Left ventricle myocardium inferior (tissue), 1 donor: ENCODE data around the gene MCC. TPM values are rescaled to one million over a fixed set of nuclear protein-coding genes. Genes with fewer than 3 reads are reported as not detected.

Experiments
- DNase-seq: peaks from one replicate; pipeline ENCODE4 v3.0.0-alpha.2; 2020
- H3K27ac ChIP-seq: fragments of 200-600 bp; replicated peaks from 2 replicates; pipeline ENCODE4 v1.8.0; 2021
- H3K27me3 ChIP-seq: fragments of 200-600 bp; 2 replicates; pipeline ENCODE4 v1.8.0; 2021; ENCODE audit warnings: low read depth
- H3K36me3 ChIP-seq: fragments of 200-600 bp; 2 replicates; pipeline ENCODE4 v1.8.0; 2021
- H3K4me1 ChIP-seq: fragments of 200-600 bp; 2 replicates; pipeline ENCODE4 v1.8.0; 2021
- H3K4me3 ChIP-seq: fragments of 200-600 bp; 2 replicates; pipeline ENCODE4 v1.8.0; 2021; ENCODE audit warnings: mild to moderate bottlenecking, moderate library complexity
- H3K9me3 ChIP-seq: fragments of 200-600 bp; replicated peaks from 2 replicates; pipeline ENCODE4 v1.8.0; 2021
- intact Hi-C: fragments of 100-400 bp; cut with micrococcal nuclease; formaldehyde crosslinking; loops from one replicate; pipeline ENCODE4 v1.11.0; 2022
- total RNA-seq: library from RNA; stranded (reverse); fragmentation: NEBNext Ultra II Directional; extraction: Animal tissue kit (Norgen Biotek cat#: 25700); gene quantifications from one replicate; pipeline ENCODE4 v1.2.1, GENCODE V29; 2021
- TF ChIP-seq, protein P1 (sequence below): fragments of 200-600 bp; IDR thresholded peaks from 2 replicates; pipeline ENCODE4 v1.8.0; 2021; ENCODE audit warnings: antibody characterized with exemption, mild to moderate bottlenecking, borderline replicate concordance
- donor health status: DM: no; HTN: yes; CAD: no; lungs with severe emphysema.

The MCC gene
- total RNA-seq, 1 donor from 2014 or later, result 31.6 TPM

DNA sequence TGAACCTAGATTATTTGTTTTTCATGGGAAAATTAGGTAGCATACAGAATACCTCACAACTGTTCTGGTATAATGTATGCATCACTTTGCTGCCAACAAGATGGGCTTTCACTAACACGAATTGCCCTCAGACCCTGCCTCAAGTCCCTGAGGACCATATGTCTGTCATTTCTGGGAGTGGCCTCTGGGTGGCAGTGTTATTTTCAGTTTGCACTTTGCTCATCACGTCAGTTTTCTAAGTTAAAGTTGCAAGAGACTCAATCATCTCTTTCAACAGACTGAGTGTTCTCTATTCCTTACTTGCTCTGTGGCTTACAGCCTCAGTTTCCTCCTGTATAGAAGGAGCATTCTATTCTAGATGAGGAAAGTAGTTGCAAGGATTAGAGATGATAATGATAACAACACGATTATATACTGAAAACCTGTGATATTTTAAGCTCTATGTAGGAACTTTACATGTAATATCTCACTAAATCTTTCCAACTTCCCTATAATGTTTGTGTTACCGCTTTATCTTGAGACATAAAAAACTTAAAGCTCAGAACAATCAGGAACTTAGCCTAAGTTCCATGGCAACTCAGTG is 109.2 kb downstream of the MCC start:
- Histone ChIP-seq H3K27ac (no peak overlapping the region), H3K9me3 (no peaks in the 10 kb centered on the region), H3K27me3 (no peaks in the 10 kb centered on the region), H3K4me3 (no peak overlapping the region), H3K36me3 (no peaks in the 10 kb centered on the region), H3K4me1 (peaks cover 24% of the 10 kb centered on the region)
- peak; percentile 22 for DNase-seq
- intact Hi-C loops, result loop anchor here (2.0 to 10.0 kb wide), 2 partner anchors 132 to 226 kb away; no protein-coding TSS in a partner anchor
- TF ChIP-seq, protein P1, sequence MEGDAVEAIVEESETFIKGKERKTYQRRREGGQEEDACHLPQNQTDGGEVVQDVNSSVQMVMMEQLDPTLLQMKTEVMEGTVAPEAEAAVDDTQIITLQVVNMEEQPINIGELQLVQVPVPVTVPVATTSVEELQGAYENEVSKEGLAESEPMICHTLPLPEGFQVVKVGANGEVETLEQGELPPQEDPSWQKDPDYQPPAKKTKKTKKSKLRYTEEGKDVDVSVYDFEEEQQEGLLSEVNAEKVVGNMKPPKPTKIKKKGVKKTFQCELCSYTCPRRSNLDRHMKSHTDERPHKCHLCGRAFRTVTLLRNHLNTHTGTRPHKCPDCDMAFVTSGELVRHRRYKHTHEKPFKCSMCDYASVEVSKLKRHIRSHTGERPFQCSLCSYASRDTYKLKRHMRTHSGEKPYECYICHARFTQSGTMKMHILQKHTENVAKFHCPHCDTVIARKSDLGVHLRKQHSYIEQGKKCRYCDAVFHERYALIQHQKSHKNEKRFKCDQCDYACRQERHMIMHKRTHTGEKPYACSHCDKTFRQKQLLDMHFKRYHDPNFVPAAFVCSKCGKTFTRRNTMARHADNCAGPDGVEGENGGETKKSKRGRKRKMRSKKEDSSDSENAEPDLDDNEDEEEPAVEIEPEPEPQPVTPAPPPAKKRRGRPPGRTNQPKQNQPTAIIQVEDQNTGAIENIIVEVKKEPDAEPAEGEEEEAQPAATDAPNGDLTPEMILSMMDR, result peak; percentile 79

DNA sequence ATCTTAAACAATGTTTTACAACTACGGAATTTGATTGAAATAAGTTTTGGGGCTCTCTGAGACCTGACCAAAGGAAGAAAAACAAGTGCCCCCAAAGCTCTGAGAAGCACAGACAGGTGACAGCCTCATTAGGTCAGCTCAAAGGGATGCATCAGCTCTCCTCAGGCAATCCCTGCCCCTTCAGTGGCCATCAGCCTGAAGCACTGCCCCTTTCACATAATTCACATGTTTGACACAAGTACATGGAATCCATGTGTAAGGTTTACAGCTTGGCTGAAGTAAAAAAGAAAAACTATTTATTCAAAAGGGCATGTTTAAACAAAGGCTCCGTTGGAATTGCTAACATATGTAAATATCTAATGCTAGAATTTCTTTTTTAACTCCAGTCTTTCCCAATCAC is 109.7 kb downstream of the MCC start:
- no peaks in the 10 kb centered on the region for H3K36me3 ChIP-seq
- H3K27ac ChIP-seq, result no peak overlapping the region

DNA sequence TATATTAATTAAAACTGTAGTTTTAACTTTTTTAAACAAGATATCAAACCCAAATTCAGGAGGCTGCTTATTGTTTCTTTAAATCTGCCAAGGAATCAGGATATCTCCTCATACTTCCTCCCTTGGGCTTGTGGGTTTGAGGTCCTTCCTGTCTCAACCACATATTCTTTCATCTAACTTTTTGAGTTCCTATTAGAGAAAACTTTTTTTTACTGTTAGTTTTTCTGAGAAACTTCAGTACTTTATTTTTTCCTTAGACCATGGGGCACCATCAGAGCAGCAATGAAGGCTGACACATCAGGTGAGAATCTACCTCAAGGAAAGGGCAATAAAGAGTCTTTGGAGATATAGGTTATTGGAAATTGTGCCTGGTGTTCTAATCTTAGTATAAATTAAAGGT is 110.2 kb downstream of the MCC start:
- Histone ChIP-seq H3K4me1 (peaks cover 24% of the 10 kb centered on the region), H3K36me3 (no peaks in the 10 kb centered on the region), H3K4me3 (no peak overlapping the region), H3K27ac (no peak overlapping the region), H3K27me3 (no peaks in the 10 kb centered on the region), H3K9me3 (no peaks in the 10 kb centered on the region)
- intact Hi-C loops, result loop anchor here (2.0 to 10.0 kb wide), 2 partner anchors 133 to 227 kb away; no protein-coding TSS in a partner anchor
- TF ChIP-seq, protein P1, result no peak
- no peak for DNase-seq

More for the DNA sequence above, 109.7 kb downstream of the MCC start:
- H3K9me3 ChIP-seq, result no peaks in the 10 kb centered on the region
- H3K27me3 ChIP-seq, result no peaks in the 10 kb centered on the region
- H3K4me3 ChIP-seq, result no peak overlapping the region
- no peak for DNase-seq
- intact Hi-C loops, result loop anchor here (2.0 to 10.0 kb wide), 2 partner anchors 132 to 226 kb away; no protein-coding TSS in a partner anchor
- peaks cover 24% of the 10 kb centered on the region for H3K4me1 ChIP-seq
- TF ChIP-seq, protein P1, result no peak

DNA sequence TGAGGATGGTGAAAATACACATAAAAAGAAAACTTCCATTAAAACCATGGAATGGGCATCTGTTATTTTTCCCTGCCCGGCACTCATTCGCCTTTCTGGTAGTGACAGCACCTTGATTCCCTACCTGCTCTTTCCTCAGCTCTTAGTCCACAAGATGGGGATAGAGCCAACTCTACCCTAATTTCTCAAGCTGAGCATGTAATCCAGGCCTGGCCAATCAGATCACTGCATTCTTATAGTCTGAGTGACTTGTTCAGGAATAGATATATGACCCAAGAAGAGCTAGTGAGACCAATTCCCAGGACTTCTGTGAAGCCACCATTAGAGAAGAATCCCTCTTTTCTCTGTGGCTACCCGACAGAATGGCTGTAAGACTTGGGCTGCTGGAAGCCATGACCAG is 111.6 kb downstream of the MCC start:
- TF ChIP-seq, protein P1, result no peak

DNA sequence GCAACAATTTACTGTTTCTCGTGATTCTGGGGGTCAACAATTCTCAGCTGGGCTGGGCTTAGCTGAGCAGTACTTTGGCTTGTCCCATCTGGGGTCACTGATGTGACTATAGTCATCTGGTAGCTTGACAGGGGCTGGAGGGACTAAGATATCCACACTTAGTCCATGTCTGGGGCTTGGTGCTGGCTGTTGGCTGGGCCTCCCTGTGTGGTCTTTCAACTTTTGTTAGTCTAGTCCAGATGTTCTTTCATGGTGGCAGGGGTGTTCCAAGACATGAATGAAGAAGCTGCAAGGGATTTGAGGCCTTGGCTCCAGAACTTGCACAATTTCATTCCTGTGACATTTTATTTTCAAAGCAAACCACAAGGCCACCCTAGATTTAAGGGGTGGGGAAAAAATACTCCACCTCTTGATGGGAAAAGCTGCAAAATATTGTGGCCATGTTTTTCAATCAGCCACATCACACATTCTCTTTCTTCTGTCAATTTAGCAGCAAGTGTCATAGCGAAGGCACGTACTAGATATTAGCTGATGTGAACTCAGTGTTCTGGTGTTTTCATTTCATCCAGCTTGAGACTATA is 112.7 kb downstream of the MCC start:
- Histone ChIP-seq H3K4me1 (peaks cover 30% of the 10 kb centered on the region), H3K27ac (peak overlapping the region; percentile 39), H3K36me3 (no peaks in the 10 kb centered on the region), H3K9me3 (no peaks in the 10 kb centered on the region), H3K4me3 (no peak overlapping the region), H3K27me3 (no peaks in the 10 kb centered on the region)
- peak; percentile 21 for DNase-seq
- intact Hi-C loops, result loop anchor here (10.0 kb wide), 1 partner anchor 229 kb away; no protein-coding TSS in a partner anchor
- TF ChIP-seq, protein P1, result no peak

More for the DNA sequence above, 111.6 kb downstream of the MCC start:
- H3K36me3 ChIP-seq, result no peaks in the 10 kb centered on the region
- intact Hi-C loops, result loop anchor here (10.0 kb wide), 1 partner anchor 228 kb away; no protein-coding TSS in a partner anchor
- H3K27ac ChIP-seq, result no peak overlapping the region
- H3K27me3 ChIP-seq, result no peaks in the 10 kb centered on the region
- peaks cover 34% of the 10 kb centered on the region for H3K4me1 ChIP-seq
- no peak overlapping the region for H3K4me3 ChIP-seq
- no peak for DNase-seq
- no peaks in the 10 kb centered on the region for H3K9me3 ChIP-seq
